ENCODE measurements around the gene ITM2C.

ITM2C gene

GRCh38 chr2:230893841-230894781 is 29.4 kb downstream of the ITM2C start:
- Histone ChIP-seq H3K4me2 (ENCODE audit: low read length) (no peak overlapping the region), H3K9ac (ENCODE audit: low read length) (no peak overlapping the region), H3K9me3 (ENCODE audit: insufficient read depth, low read depth, low read length) (peaks cover 6% of the 10 kb centered on the region), H4K8ac (ENCODE audit: low read depth, low read length) (no peak overlapping the region), H3K79me1 (ENCODE audit: low read length) (no peaks in the 10 kb centered on the region), H3K27me3 (ENCODE audit: insufficient read depth, low read length) (no peaks in the 10 kb centered on the region), H3K14ac (ENCODE audit: low read length) (no peak overlapping the region), H2BK12ac (ENCODE audit: low read length) (no peak overlapping the region), H2AK5ac (ENCODE audit: low read length) (no peak overlapping the region), H4K12ac (ENCODE audit: low read depth, low read length) (no peak overlapping the region), H3K18ac (ENCODE audit: low read length) (no peak overlapping the region), H2BK120ac (ENCODE audit: insufficient read depth, low read length, poor library complexity) (no peak overlapping the region), H3K4ac (ENCODE audit: low read depth, low read length) (no peak overlapping the region), H2AFZ (ENCODE audit: insufficient read depth, low read length, poor library complexity) (no peak overlapping the region), H3K4me3 (ENCODE audit: low read depth, low read length) (no peak overlapping the region), H3K36me3 (ENCODE audit: control insufficient read depth in 1 of 2, insufficient read depth in 2 of 2, low read length in 2 of 2) (no peaks in the 10 kb centered on the region), H4K91ac (ENCODE audit: low read depth, low read length) (no peak overlapping the region), H3K27ac (ENCODE audit: low read depth, low read length) (no peak overlapping the region), H3K79me2 (ENCODE audit: control insufficient read depth, insufficient read depth, low read length, poor library complexity) (no peaks in the 10 kb centered on the region), H3K23ac (ENCODE audit: low read length) (no peak overlapping the region), H2BK5ac (ENCODE audit: low read depth, low read length, poor library complexity) (no peak overlapping the region), H3K4me1 (ENCODE audit: control insufficient read depth in 1 of 2, insufficient read depth in 2 of 2, low read length in 2 of 2) (no peaks in the 10 kb centered on the region)
- WGBS (ENCODE audit: extremely low coverage, insufficient coverage, insufficient read length), result no CpG with 5 or more reads among the region's 19 CpGs
- no peak for DNase-seq

DNA sequence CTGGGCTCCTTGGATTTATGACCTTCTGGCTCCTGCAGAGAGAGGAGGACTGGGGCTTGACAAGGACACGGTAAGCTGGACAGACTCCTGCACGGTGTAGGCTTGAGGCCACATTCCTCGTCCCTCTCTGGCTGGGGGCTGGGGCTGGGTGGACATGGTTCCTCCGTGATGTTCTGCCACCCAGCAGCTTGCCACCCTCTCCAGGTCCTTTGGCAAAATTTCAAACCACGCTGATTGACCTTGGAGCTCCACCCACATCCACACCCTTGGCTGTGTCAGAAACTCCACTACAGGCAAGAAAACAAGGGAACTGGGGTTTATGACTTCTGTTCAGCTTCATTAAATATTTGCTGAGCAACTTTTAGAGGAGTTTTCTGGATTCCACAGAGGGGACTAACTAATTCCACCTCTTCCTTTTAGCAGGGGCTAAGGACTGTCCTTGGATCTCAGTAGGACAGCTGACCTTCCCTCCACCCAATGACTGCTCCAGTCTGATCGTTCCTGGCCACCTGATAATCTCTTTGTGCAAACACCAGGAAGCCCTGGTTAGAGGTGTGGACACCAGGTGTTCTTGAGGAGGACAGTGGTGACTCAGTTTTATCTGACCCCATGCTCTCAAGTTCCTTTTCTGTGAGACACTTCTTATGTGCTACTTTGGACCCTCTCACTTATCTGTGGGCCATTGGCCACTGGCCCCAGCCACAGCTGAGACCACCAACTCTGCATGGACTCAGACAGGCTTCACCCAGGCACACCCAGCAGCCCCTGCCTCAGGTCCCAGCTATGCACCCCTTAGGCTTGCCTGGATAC is 31.0 kb downstream of the ITM2C start:
- no peak overlapping the region for H4K91ac ChIP-seq (ENCODE audit: low read depth, low read length)
- H3K4me3 ChIP-seq (ENCODE audit: low read depth, low read length), result no peak overlapping the region
- H2AFZ ChIP-seq (ENCODE audit: insufficient read depth, low read length, poor library complexity), result no peak overlapping the region
- no peaks in the 10 kb centered on the region for H3K79me1 ChIP-seq (ENCODE audit: low read length)
- no peaks in the 10 kb centered on the region for H3K79me2 ChIP-seq (ENCODE audit: control insufficient read depth, insufficient read depth, low read length, poor library complexity)
- no peak overlapping the region for H3K14ac ChIP-seq (ENCODE audit: low read length)
- no peak overlapping the region for H3K4me2 ChIP-seq (ENCODE audit: low read length)
- H3K23ac ChIP-seq (ENCODE audit: low read length), result no peak overlapping the region
- no peak overlapping the region for H2AK5ac ChIP-seq (ENCODE audit: low read length)
- no peak overlapping the region for H2BK5ac ChIP-seq (ENCODE audit: low read depth, low read length, poor library complexity)
- no CpG with 5 or more reads among the region's 6 CpGs for WGBS (ENCODE audit: extremely low coverage, insufficient coverage, insufficient read length)
- no peaks in the 10 kb centered on the region for H3K27me3 ChIP-seq (ENCODE audit: insufficient read depth, low read length)
- no peak overlapping the region for H3K9ac ChIP-seq (ENCODE audit: low read length)
- no peak overlapping the region for H3K4ac ChIP-seq (ENCODE audit: low read depth, low read length)
- H3K27ac ChIP-seq (ENCODE audit: low read depth, low read length), result no peak overlapping the region
- no peak overlapping the region for H3K18ac ChIP-seq (ENCODE audit: low read length)
- no peaks in the 10 kb centered on the region for H3K4me1 ChIP-seq (ENCODE audit: control insufficient read depth in 1 of 2, insufficient read depth in 2 of 2, low read length in 2 of 2)
- H2BK12ac ChIP-seq (ENCODE audit: low read length), result no peak overlapping the region
- peaks cover 6% of the 10 kb centered on the region for H3K9me3 ChIP-seq (ENCODE audit: insufficient read depth, low read depth, low read length)
- H4K12ac ChIP-seq (ENCODE audit: low read depth, low read length), result no peak overlapping the region
- DNase-seq, result no peak
- no peak overlapping the region for H4K8ac ChIP-seq (ENCODE audit: low read depth, low read length)
- no peaks in the 10 kb centered on the region for H3K36me3 ChIP-seq (ENCODE audit: control insufficient read depth in 1 of 2, insufficient read depth in 2 of 2, low read length in 2 of 2)
- no peak overlapping the region for H2BK120ac ChIP-seq (ENCODE audit: insufficient read depth, low read length, poor library complexity)

GRCh38 chr2:230896346-230897115 is 31.8 kb downstream of the ITM2C start:
- no peaks in the 10 kb centered on the region for H3K79me1 ChIP-seq (ENCODE audit: low read length)
- no peak overlapping the region for H2AFZ ChIP-seq (ENCODE audit: insufficient read depth, low read length, poor library complexity)
- no peak overlapping the region for H2AK5ac ChIP-seq (ENCODE audit: low read length)
- no peak overlapping the region for H3K27ac ChIP-seq (ENCODE audit: low read depth, low read length)
- no peak overlapping the region for H3K23ac ChIP-seq (ENCODE audit: low read length)
- H3K4me3 ChIP-seq (ENCODE audit: low read depth, low read length), result no peak overlapping the region
- no peak overlapping the region for H3K14ac ChIP-seq (ENCODE audit: low read length)
- H3K79me2 ChIP-seq (ENCODE audit: control insufficient read depth, insufficient read depth, low read length, poor library complexity), result no peaks in the 10 kb centered on the region
- no peak overlapping the region for H4K8ac ChIP-seq (ENCODE audit: low read depth, low read length)
- no peak overlapping the region for H3K4me2 ChIP-seq (ENCODE audit: low read length)
- H2BK12ac ChIP-seq (ENCODE audit: low read length), result no peak overlapping the region
- H3K4me1 ChIP-seq (ENCODE audit: control insufficient read depth in 1 of 2, insufficient read depth in 2 of 2, low read length in 2 of 2), result no peaks in the 10 kb centered on the region
- no peaks in the 10 kb centered on the region for H3K27me3 ChIP-seq (ENCODE audit: insufficient read depth, low read length)
- WGBS (ENCODE audit: extremely low coverage, insufficient coverage, insufficient read length), result no CpG with 5 or more reads among the region's 19 CpGs
- no peaks in the 10 kb centered on the region for H3K36me3 ChIP-seq (ENCODE audit: control insufficient read depth in 1 of 2, insufficient read depth in 2 of 2, low read length in 2 of 2)
- H3K9ac ChIP-seq (ENCODE audit: low read length), result no peak overlapping the region
- H4K12ac ChIP-seq (ENCODE audit: low read depth, low read length), result no peak overlapping the region
- no peak overlapping the region for H4K91ac ChIP-seq (ENCODE audit: low read depth, low read length)
- H3K9me3 ChIP-seq (ENCODE audit: insufficient read depth, low read depth, low read length), result peaks cover 6% of the 10 kb centered on the region
- DNase-seq, result no peak
- no peak overlapping the region for H3K18ac ChIP-seq (ENCODE audit: low read length)
- H2BK5ac ChIP-seq (ENCODE audit: low read depth, low read length, poor library complexity), result no peak overlapping the region
- H2BK120ac ChIP-seq (ENCODE audit: insufficient read depth, low read length, poor library complexity), result no peak overlapping the region
- no peak overlapping the region for H3K4ac ChIP-seq (ENCODE audit: low read depth, low read length)

DNA sequence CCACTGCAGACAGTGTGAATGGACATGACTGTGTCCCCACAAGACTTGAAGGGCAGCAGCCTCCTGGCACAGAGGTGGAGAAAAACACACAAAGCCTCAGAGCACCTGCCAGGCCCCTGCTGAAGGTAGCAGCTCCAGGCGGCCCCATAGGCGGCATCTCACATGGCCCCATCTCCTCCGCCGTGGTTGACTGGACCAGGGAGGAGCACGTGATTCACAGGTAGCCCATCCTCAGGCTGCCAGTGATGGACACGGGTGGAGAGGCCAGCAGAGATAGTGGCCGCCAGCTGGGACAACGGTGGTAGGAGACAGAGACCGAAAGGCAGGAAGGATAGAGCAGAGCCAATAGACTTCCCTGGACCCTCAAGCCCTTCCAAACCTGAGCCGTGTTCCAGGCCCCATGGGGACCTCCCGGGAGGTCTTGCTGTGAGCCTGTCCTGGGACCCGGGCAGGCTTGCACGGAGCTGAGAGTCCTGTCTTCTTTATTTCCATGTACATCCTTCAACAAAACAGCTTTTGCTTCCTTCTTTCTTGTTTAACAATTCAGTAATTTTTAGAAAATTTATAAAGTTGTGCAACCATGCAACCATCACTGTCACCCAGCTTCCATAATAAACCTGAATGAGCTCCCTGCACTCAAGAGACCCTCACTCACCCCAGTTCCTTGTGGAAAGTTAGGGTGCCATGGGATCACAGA is 33.4 kb downstream of the ITM2C start:
- peaks cover 6% of the 10 kb centered on the region for H3K9me3 ChIP-seq (ENCODE audit: insufficient read depth, low read depth, low read length)
- H4K12ac ChIP-seq (ENCODE audit: low read depth, low read length), result no peak overlapping the region
- H2AK5ac ChIP-seq (ENCODE audit: low read length), result no peak overlapping the region
- no peak overlapping the region for H2BK12ac ChIP-seq (ENCODE audit: low read length)
- H3K4ac ChIP-seq (ENCODE audit: low read depth, low read length), result no peak overlapping the region
- no peak overlapping the region for H2BK120ac ChIP-seq (ENCODE audit: insufficient read depth, low read length, poor library complexity)
- H3K4me3 ChIP-seq (ENCODE audit: low read depth, low read length), result no peak overlapping the region
- no peak overlapping the region for H2BK5ac ChIP-seq (ENCODE audit: low read depth, low read length, poor library complexity)
- WGBS (ENCODE audit: extremely low coverage, insufficient coverage, insufficient read length), result no CpG with 5 or more reads among the region's 13 CpGs
- no peaks in the 10 kb centered on the region for H3K36me3 ChIP-seq (ENCODE audit: control insufficient read depth in 1 of 2, insufficient read depth in 2 of 2, low read length in 2 of 2)
- no peaks in the 10 kb centered on the region for H3K79me2 ChIP-seq (ENCODE audit: control insufficient read depth, insufficient read depth, low read length, poor library complexity)
- no peak overlapping the region for H2AFZ ChIP-seq (ENCODE audit: insufficient read depth, low read length, poor library complexity)
- no peaks in the 10 kb centered on the region for H3K79me1 ChIP-seq (ENCODE audit: low read length)
- no peak overlapping the region for H4K91ac ChIP-seq (ENCODE audit: low read depth, low read length)
- H3K27me3 ChIP-seq (ENCODE audit: insufficient read depth, low read length), result no peaks in the 10 kb centered on the region
- no peak overlapping the region for H3K27ac ChIP-seq (ENCODE audit: low read depth, low read length)
- no peak overlapping the region for H4K8ac ChIP-seq (ENCODE audit: low read depth, low read length)
- DNase-seq, result no peak
- no peak overlapping the region for H3K9ac ChIP-seq (ENCODE audit: low read length)
- no peak overlapping the region for H3K18ac ChIP-seq (ENCODE audit: low read length)
- no peak overlapping the region for H3K4me2 ChIP-seq (ENCODE audit: low read length)
- no peak overlapping the region for H3K23ac ChIP-seq (ENCODE audit: low read length)
- no peaks in the 10 kb centered on the region for H3K4me1 ChIP-seq (ENCODE audit: control insufficient read depth in 1 of 2, insufficient read depth in 2 of 2, low read length in 2 of 2)
- H3K14ac ChIP-seq (ENCODE audit: low read length), result no peak overlapping the region

Data from trophoblast cell (in vitro differentiated cells and primary cell).